GM12878 (cell line): ENCODE measurements around the gene ACE2. TPM values are rescaled to one million over a fixed set of nuclear protein-coding genes. Genes with fewer than 3 reads are reported as not detected.

Experiments
- ATAC-seq: fragments of 200-7000 bp; cut with Tn5 transposase; 3 replicates; pipeline ENCODE4 v1.9.1; 2020; ENCODE audit warnings: mild to moderate bottlenecking, moderate library complexity
- BruUV-seq: library from RNA; stranded (reverse); fragments of 400-500 nt; replicated peaks from 2 replicates; lab custom pipeline; 2021; lab: Mats Ljungman, UMichigan
- CTCF ChIA-PET: fragments of 300-600 bp; sonication (Branson Sonifier 250); formaldehyde crosslinking; extraction: SDS; loops from one replicate; lab custom pipeline; 2021; ENCODE audit warnings: inconsistent platforms; lab: Yijun Ruan, JAX
- POLR2A ChIA-PET: fragments of 350-600 bp; formaldehyde crosslinking; extraction: SDS; loops from one replicate; lab custom pipeline; 2021; ENCODE audit warnings: inconsistent platforms; lab: Charles Lee
- RAD21 ChIA-PET: fragments of 300-600 bp; sonication (Branson Sonifier 250); formaldehyde crosslinking; loops from one replicate; lab custom pipeline; 2023; ENCODE audit warnings: antibody characterized with exemption; ENCODE audit not compliant: unreplicated experiment; lab: Charles Lee
- SMC1A ChIA-PET: fragments of 300-600 bp; sonication (Branson Sonifier 250); formaldehyde crosslinking; loops from one replicate; lab custom pipeline; 2023; ENCODE audit not compliant: unreplicated experiment, uncharacterized antibody; lab: Charles Lee
- DNase-seq: peaks from one replicate; pipeline ENCODE4 v3.0.0-alpha.2; 2011; ENCODE audit warnings: low read depth, low spot score
- FAIRE-seq: peaks from 3 replicates; lab custom pipeline; 2011; peaks lifted over from hg19 to GRCh38; lab: Jason Lieb, UNC
- H2AFZ ChIP-seq: 2 replicates; pipeline ENCODE4 v1.6.0; 2011; ENCODE audit warnings: low read depth, low read length, control low read depth; ENCODE audit not compliant: control insufficient read depth
- H3K27ac ChIP-seq: 2 replicates; pipeline ENCODE4 v1.5.1; 2011; ENCODE audit warnings: control low read depth; ENCODE audit not compliant: control insufficient read depth, insufficient read depth
- H3K27me3 ChIP-seq, 2 experiments: replicated peaks in 1 of 2; 2 replicates each; pipeline versions ENCODE4 v1.6.0 to v1.6.1; 2011; ENCODE audit warnings: low read length in 1 of 2; ENCODE audit not compliant: control insufficient read depth in 2 of 2, insufficient read depth in 2 of 2
- H3K36me3 ChIP-seq, 2 experiments: 2 replicates each; pipeline ENCODE4 v1.5.1; 2011; ENCODE audit warnings: low read length in 1 of 2; ENCODE audit not compliant: control insufficient read depth in 2 of 2, insufficient read depth in 2 of 2
- H3K4me1 ChIP-seq: 2 replicates; pipeline ENCODE4 v1.6.1; 2011; ENCODE audit warnings: mild to moderate bottlenecking, low read length, moderate library complexity, mixed read lengths; ENCODE audit not compliant: control insufficient read depth, insufficient read depth
- H3K4me2 ChIP-seq: 2 replicates; pipeline ENCODE4 v1.6.0; 2011; ENCODE audit warnings: control low read depth; ENCODE audit not compliant: control insufficient read depth, insufficient read depth
- H3K4me3 ChIP-seq: fragments of 200-600 bp; sonication (generic); 2 replicates; pipeline ENCODE4 v1.5.1; 2016
- H3K79me2 ChIP-seq: 2 replicates; pipeline ENCODE4 v1.6.0; 2011; ENCODE audit warnings: low read length; ENCODE audit not compliant: control insufficient read depth, insufficient read depth
- H3K9ac ChIP-seq: 2 replicates; pipeline ENCODE4 v1.8.0; 2011; ENCODE audit warnings: low read length, control low read depth, mixed read lengths; ENCODE audit not compliant: control insufficient read depth, insufficient read depth
- H3K9me3 ChIP-seq: replicated peaks from 3 replicates; pipeline ENCODE4 v1.5.1; 2011; ENCODE audit warnings: mild to moderate bottlenecking, low read length; ENCODE audit not compliant: control insufficient read depth, insufficient read depth
- H4K20me1 ChIP-seq: 2 replicates; pipeline ENCODE4 v1.6.0; 2011; ENCODE audit not compliant: control insufficient read depth, insufficient read depth
- CHD1 ChIP-seq: IDR thresholded peaks from 2 replicates; pipeline ENCODE4 v1.6.1; 2012; ENCODE audit warnings: low read depth, low read length, improper control_type of control experiment
- EGR1 ChIP-seq, 2 experiments: IDR thresholded peaks; 1 replicate in 1 of 2; 2 replicates in 1 of 2; pipeline ENCODE4 v1.6.1; 2011 to 2012; ENCODE audit warnings: low read depth in 2 of 2, low read length in 2 of 2, borderline replicate concordance in 1 of 2, mild to moderate bottlenecking in 1 of 2, moderate library complexity in 1 of 2
- EZH2 ChIP-seq: IDR thresholded peaks from 2 replicates; pipeline ENCODE4 v1.6.1; 2012; ENCODE audit warnings: low read depth, mild to moderate bottlenecking, control low read depth, inconsistent platforms, low read length, borderline replicate concordance; ENCODE audit not compliant: control insufficient read depth
- FOS ChIP-seq: IDR thresholded peaks from 3 replicates; pipeline ENCODE4 v1.6.1; 2011; ENCODE audit warnings: borderline replicate concordance; ENCODE audit not compliant: insufficient read length; ENCODE audit errors: extremely low read depth
- KAT2A ChIP-seq: conservative IDR thresholded peaks from 2 replicates; pipeline ENCODE4 v1.6.1; 2011; ENCODE audit warnings: low read depth, low read length; ENCODE audit not compliant: control insufficient read depth
- MEF2B ChIP-seq: fragments of 450-650 bp; IDR thresholded peaks from 2 replicates; pipeline ENCODE4 v1.6.1; 2018; ENCODE audit warnings: mild to moderate bottlenecking, moderate library complexity; ENCODE audit not compliant: partially characterized antibody, poor library complexity, severe bottlenecking
- MTA3 ChIP-seq: IDR thresholded peaks from 2 replicates; pipeline ENCODE4 v1.6.1; 2012; ENCODE audit warnings: low read length, inconsistent platforms, borderline replicate concordance
- MYC ChIP-seq: IDR thresholded peaks from 2 replicates; pipeline ENCODE4 v1.6.1; 2011; ENCODE audit warnings: mild to moderate bottlenecking, low read length, moderate library complexity, inconsistent platforms; ENCODE audit not compliant: insufficient read depth, insufficient replicate concordance, insufficient read length, severe bottlenecking
- NFXL1 ChIP-seq: fragments of 450-650 bp; IDR thresholded peaks from 2 replicates; pipeline ENCODE4 v1.6.1; 2017; ENCODE audit warnings: antibody characterized with exemption, mild to moderate bottlenecking, borderline replicate concordance
- NFYA ChIP-seq: IDR thresholded peaks from 2 replicates; pipeline ENCODE4 v1.6.1; 2011; ENCODE audit warnings: low read depth, mild to moderate bottlenecking, low read length, improper control_type of control experiment, borderline replicate concordance
- RAD51 ChIP-seq: fragments of 450-650 bp; IDR thresholded peaks from 2 replicates; pipeline ENCODE4 v1.6.1; 2016; ENCODE audit warnings: moderate library complexity, mild to moderate bottlenecking, inconsistent platforms
- SMC3 ChIP-seq: IDR thresholded peaks from 2 replicates; pipeline ENCODE4 v1.6.1; 2011; ENCODE audit warnings: low read length, improper control_type of control experiment, borderline replicate concordance
- TBL1XR1 ChIP-seq: IDR thresholded peaks from 2 replicates; pipeline ENCODE4 v1.6.1; 2012; ENCODE audit warnings: low read depth, low read length, improper control_type of control experiment
- ZNF274 ChIP-seq: IDR thresholded peaks from one replicate; pipeline ENCODE4 v1.8.0; 2011; ENCODE audit not compliant: insufficient read length, insufficient read depth
- in situ Hi-C: fragments of 300-500 bp; cut with MboI; formaldehyde crosslinking; loops from 9 replicates; pipeline ENCODE4 v1.14.3; 2018; ENCODE audit warnings: mixed read lengths
- intact Hi-C: fragments of 100-400 bp; cut with micrococcal nuclease; formaldehyde crosslinking; loops from one replicate; pipeline ENCODE4 v1.14.2; 2022; ENCODE audit not compliant: unreplicated experiment
- polyA plus RNA-seq, 11 experiments: library from polyadenylated mRNA; depleted of rRNA in 4 of 11; unstranded in 6 of 11; stranded (reverse) in 5 of 11; fragments of >200 nt; fragmentation: Nextera tagmentation in 4 of 11; fragmentation: Illumina TruSeq in 1 of 11; extraction: Ambion mirVana in 4 of 11; extraction: Trizol in 1 of 11; gene quantifications; 1 replicate in 1 of 11; 2 replicates in 10 of 11; pipeline versions ENCODE4 v1.2.1 to v1.2.3, GENCODE V29; 2011 to 2016; ENCODE audit warnings: inconsistent platforms in 2 of 11, missing spikeins in 2 of 11, low read depth in 1 of 11
- total RNA-seq, 4 experiments: library from RNA; depleted of rRNA in 3 of 4; stranded (reverse); fragments of >200 nt in 3 of 4; fragmentation: Illumina TruSeq in 1 of 4; extraction: Trizol in 1 of 4; gene quantifications; 2 replicates each; pipeline versions ENCODE4 v1.2.1 to v1.2.3, GENCODE V29; 2013 to 2021
- TF ChIP-seq, protein P1 (sequence below): fragments of 150-350 bp; IDR thresholded peaks from 2 replicates; pipeline ENCODE4 v1.6.1; 2014; ENCODE audit warnings: mild to moderate bottlenecking, low read depth, low read length

ACE2 gene
- total and polyA plus RNA-seq, 10 of the 15 experiments (the other 5 are each of a cell fraction or from before 2014, with no cell fraction given): 0.04 TPM; not detected in 9

DNA sequence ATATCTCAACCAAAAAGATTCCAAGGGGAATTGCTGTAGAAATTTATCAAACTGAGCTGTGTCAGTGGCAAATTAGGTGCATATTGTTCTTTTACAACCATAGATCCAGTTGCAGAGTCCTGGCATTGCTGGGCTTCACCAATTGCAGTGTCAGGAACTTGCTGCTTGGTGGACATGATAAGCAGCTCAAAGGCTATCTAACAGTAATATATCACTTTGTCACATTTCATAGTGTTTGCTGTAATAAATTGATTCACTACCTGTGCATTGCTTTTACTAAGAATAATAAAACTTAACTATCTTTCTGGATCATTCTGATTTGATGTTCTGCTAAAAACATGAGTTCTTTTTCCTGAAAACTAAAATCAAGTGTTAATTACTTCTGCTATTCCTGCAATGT lies 30.9 kb upstream of the ACE2 start:
- Histone ChIP-seq H4K20me1 (no peaks in the 10 kb centered on the region), H3K36me3 (no peaks in the 10 kb centered on the region)
- RAD21 ChIA-PET: no interaction called here
- no peak for TF ChIP-seq MEF2B
- TF ChIP-seq EGR1 (IDR thresholded peaks at IDR 0.05; ENCODE audit: borderline replicate concordance in 1 of 2, low read depth in 2 of 2, low read length in 2 of 2): no peak
- no peak for TF ChIP-seq TBL1XR1
- TF ChIP-seq MTA3: no peak
- no peak for TF ChIP-seq SMC3
- no peak for TF ChIP-seq KAT2A
- TF ChIP-seq, protein P1, sequence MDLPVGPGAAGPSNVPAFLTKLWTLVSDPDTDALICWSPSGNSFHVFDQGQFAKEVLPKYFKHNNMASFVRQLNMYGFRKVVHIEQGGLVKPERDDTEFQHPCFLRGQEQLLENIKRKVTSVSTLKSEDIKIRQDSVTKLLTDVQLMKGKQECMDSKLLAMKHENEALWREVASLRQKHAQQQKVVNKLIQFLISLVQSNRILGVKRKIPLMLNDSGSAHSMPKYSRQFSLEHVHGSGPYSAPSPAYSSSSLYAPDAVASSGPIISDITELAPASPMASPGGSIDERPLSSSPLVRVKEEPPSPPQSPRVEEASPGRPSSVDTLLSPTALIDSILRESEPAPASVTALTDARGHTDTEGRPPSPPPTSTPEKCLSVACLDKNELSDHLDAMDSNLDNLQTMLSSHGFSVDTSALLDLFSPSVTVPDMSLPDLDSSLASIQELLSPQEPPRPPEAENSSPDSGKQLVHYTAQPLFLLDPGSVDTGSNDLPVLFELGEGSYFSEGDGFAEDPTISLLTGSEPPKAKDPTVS: no peak
- no peak for TF ChIP-seq RAD51
- no peak for TF ChIP-seq EZH2
- no peak for TF ChIP-seq CHD1
- TF ChIP-seq ZNF274: no peak
- TF ChIP-seq NFXL1: no peak
- no peak for TF ChIP-seq NFYA
- TF ChIP-seq FOS: no peak
- TF ChIP-seq MYC: no peak
- TF ChIP-seq, all 136 proteins: peak for 0
- Histone ChIP-seq H2AFZ (no peak overlapping the region), H3K27me3 (no peaks in the 10 kb centered on the region), H3K4me2 (no peak overlapping the region), H3K9me3 (no peaks in the 10 kb centered on the region), H3K9ac (no peak overlapping the region), H3K4me1 (no peaks in the 10 kb centered on the region), H3K27ac (no peak overlapping the region), H3K79me2 (no peaks in the 10 kb centered on the region), H3K4me3 (no peak overlapping the region)
- POLR2A ChIA-PET: no interaction called here
- SMC1A ChIA-PET: no interaction called here
- BruUV-seq: no TSS peak
- in situ Hi-C loops: no loop called here
- no peak for DNase-seq
- intact Hi-C loops: no loop called here
- CTCF ChIA-PET: interaction anchor here (1.3 kb wide), 1 partner anchor 9 kb away, joined by 3 read pairs; no protein-coding TSS in a partner anchor
- no peak for ATAC-seq
- no peak for FAIRE-seq
